Fibroblast of the aortic adventitia (primary cell): ENCODE measurements around the gene APOA1. TPM values are rescaled to one million over a fixed set of nuclear protein-coding genes. Genes with fewer than 3 reads are reported as not detected.
A peak's percentile ranks its signal among the peaks of the same experiment; 100 is the strongest.

ENCODE experiments used
- DNase-seq: peaks from one replicate; pipeline ENCODE4 v3.0.0-alpha.2; 2010; ENCODE audit warnings: low read depth
- H3K4me3 ChIP-seq: 2 replicates; pipeline ENCODE4 v1.5.1; 2011; ENCODE audit warnings: low read depth, mild to moderate bottlenecking, control low read depth, low read length, moderate library complexity
- total RNA-seq: library from RNA; depleted of rRNA; stranded (reverse); fragments of >200 nt; gene quantifications from 2 replicates; pipeline ENCODE4 v1.2.3, GENCODE V29; 2012; ENCODE audit warnings: low replicate concordance
- TF ChIP-seq, protein P1 (sequence below): IDR thresholded peaks from 2 replicates; pipeline ENCODE4 v1.5.1; 2011; ENCODE audit warnings: mild to moderate bottlenecking, low read length, control low read depth, inconsistent platforms; ENCODE audit not compliant: insufficient read depth

The APOA1 gene
- total RNA-seq, 1 donor = 0.72 TPM

DNA sequence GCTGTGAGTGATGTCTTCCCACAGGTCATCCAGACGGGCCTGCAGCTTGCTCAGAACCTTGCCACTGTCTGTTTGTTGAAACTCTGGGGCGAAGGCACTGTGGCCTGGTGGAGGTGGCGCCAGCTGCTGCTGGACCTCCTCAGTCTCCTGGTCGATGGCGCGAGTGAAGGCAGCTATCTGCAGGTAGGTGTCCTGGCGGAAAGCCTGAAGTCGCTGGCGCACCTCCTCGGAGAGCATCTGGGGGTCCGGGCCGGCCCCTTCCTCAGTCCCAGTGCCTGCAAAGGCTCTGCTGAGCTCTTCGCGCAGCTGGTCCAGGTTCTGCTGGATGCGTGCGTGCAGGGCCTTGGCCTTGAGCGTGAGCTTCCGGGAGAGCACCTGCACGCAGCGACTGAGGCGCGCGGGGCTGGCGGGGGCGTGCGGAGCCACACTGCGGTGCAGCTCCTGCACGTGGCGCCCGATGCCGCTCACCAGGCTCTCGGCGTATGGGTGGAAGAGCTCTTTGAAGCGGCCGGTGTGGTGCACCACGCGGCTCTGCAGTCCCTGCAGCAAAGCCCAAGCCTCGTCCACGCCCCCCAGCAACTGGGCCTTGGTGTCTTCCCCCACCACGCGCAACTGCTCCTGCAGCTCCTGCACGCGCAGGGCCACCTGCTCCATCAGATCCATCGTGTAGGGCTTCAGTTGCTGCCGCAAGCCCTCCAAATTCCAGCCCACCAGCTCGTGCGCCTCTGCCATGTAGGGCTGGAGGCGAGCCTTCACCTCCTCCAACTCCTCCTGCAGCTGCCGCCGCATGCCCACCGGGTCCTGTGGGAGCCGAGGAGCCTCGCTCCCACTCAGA lies 47.0 kb downstream of the APOA1 start:
- no peak for DNase-seq

DNA sequence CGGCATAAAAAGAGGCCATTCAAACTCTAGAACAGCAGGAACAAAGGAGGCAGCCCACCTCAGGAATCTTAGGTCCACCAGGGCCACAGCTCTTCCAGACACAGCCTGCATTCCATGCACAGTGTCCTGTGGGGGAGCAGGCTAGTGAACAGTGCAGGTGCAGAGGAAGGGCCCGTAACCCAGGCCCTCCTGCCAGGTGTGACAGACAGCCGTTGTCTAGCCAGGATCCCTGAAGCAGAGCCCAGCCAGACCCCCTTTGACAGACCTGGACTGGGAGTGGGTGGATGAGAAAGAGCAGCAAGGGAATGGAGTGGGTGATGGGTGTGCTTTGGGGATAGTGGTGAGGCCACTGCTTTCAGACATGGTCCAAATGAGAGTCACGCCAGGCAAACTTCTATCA lies 48.4 kb downstream of the APOA1 start:
- TF ChIP-seq, protein P1, sequence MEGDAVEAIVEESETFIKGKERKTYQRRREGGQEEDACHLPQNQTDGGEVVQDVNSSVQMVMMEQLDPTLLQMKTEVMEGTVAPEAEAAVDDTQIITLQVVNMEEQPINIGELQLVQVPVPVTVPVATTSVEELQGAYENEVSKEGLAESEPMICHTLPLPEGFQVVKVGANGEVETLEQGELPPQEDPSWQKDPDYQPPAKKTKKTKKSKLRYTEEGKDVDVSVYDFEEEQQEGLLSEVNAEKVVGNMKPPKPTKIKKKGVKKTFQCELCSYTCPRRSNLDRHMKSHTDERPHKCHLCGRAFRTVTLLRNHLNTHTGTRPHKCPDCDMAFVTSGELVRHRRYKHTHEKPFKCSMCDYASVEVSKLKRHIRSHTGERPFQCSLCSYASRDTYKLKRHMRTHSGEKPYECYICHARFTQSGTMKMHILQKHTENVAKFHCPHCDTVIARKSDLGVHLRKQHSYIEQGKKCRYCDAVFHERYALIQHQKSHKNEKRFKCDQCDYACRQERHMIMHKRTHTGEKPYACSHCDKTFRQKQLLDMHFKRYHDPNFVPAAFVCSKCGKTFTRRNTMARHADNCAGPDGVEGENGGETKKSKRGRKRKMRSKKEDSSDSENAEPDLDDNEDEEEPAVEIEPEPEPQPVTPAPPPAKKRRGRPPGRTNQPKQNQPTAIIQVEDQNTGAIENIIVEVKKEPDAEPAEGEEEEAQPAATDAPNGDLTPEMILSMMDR = no peak
- no peak for DNase-seq
- no peak overlapping the region for H3K4me3 ChIP-seq

More for the DNA sequence above, 47.0 kb downstream of the APOA1 start:
- no peak overlapping the region for H3K4me3 ChIP-seq
- TF ChIP-seq, protein P1 = no peak

DNA sequence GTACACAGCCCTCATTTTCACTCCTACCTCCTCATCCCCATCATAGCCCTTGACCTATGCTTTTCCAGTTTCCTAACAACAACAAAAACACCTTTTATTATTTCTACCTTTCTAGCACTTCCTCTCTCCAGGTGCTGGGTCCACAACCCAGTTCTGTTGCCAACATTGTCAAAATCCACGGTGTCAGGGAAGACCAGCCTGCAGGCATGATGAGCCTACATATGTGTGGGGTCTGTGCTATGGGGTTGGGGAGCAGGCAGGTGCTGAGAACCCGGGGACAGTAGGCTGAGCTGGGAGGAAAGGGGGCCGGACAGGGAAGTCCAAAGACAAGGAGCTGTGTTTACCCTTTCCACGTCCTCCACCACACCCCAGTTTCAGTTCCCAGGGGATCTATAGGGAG lies 48.9 kb downstream of the APOA1 start:
- DNase-seq = no peak
- TF ChIP-seq, protein P1 = no peak

DNA sequence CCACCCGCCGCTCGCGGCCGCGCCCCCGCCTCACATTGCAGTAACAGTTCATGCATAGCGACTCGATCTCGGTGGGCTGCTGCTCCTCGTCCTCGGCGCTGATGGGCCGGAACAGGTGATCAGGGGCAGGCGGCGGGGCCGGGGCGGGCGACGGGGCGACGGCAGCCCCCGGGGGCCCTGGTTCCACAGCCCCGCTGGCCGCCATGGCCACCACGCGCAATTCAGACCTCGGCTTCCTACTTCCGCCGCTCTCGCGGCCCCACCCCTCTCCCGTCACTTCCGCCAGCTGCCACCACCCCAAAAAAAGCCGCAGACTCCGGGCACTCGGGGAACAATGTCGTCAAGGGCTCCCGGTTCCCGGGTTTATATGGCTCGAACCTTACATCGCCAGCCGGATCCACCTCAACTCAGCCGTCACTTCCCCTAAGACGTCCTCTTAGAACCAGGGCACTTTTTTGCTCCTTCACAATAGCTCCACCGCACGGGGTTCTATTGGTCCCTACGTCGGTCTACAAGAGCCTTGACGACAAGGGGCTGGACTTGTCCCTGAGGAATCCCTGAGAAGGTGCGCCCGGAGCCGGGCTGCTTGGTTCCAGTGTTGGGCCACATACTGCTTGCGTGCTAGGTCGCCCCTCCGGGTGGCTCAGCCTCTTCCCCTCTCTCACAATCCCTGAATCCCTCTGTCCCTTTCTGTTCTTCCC lies 49.5 kb downstream of the APOA1 start, which contains the start of gene ZPR1:
TSS of gene ZPR1 (minus strand) at position 238 of the 701 bp plus-strand sequence. CDS start at position 205, 33 bp downstream.
- TF ChIP-seq, protein P1 = no peak
- DNase-seq = peak; percentile 67
- H3K4me3 ChIP-seq = peak within 1 kb of the TSS; percentile 87

More for the DNA sequence above, 48.9 kb downstream of the APOA1 start:
- peak overlapping the region; percentile 87 for H3K4me3 ChIP-seq

DNA sequence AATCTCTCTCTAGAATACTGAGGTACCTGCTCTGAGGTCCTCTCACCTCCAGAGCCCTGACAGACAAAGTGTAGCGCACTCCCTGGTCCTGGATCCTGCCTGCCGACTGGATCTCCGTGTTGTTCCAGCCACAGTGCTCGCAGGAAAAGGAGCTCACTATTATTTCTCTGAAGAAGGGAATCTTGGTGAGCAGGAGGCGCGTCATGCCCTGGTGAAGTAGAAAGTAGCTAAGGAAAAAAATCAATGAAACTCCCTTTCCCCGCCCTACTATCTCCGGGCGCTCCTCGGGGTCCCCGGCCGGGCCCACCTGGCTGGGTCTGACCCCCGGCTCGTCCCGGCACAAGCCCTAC lies 50.0 kb downstream of the APOA1 start:
- DNase-seq = no peak

DNA sequence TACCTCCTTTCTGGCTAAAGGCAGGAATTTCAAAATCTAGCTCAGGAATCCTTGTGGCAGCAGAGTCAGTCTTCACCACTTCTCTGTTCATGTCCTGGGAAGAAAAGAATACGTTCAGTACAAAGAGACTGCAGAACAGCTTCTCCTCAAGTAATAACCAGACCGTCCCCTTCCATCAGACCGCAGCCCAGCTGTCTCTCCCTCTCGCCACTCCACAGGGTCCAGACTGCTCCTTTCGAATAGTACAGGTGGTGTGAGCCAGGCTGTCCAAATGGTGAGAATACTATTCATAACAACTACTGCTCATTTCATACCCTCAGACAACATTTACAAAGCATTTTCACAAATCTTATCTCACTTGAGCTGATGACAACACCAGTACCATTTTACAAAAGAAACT lies 50.5 kb downstream of the APOA1 start:
- H3K4me3 ChIP-seq = peak overlapping the region; percentile 87
- TF ChIP-seq, protein P1 = no peak
- DNase-seq = no peak

More for the DNA sequence above, 50.0 kb downstream of the APOA1 start:
- TF ChIP-seq, protein P1 = no peak
- H3K4me3 ChIP-seq = peak overlapping the region; percentile 87
